Measurements from ENCODE around the gene RCBTB2.
A peak's percentile ranks its signal among the peaks of the same experiment; 100 is the strongest.

The RCBTB2 gene

GRCh38 chr13:48570216-48570828, 37.4 kb upstream of the RCBTB2 start:
- Histone ChIP-seq H3K79me2 (ENCODE audit: insufficient read depth, low read length) (no peaks in the 10 kb centered on the region), H3K9me2 (ENCODE audit: low read depth, low read length) (no peaks in the 10 kb centered on the region), H3K4me1 (ENCODE audit: insufficient read depth, low read length, severe bottlenecking) (peaks cover 66% of the 10 kb centered on the region), H3K9me3 (ENCODE audit: low read length) (no peaks in the 10 kb centered on the region), H3K27ac (ENCODE audit: low read depth, low read length, poor library complexity, severe bottlenecking) (peak overlapping the region; percentile 79), H3K36me3 (ENCODE audit: insufficient read depth, low read length) (no peaks in the 10 kb centered on the region; the same call in 1 of the 2 replicates), H3K4me3 (ENCODE audit: low read depth, low read length, poor library complexity, severe bottlenecking) (no peak overlapping the region), H3F3A (ENCODE audit: insufficient read depth, low read length) (no peaks in the 10 kb centered on the region), H3K9ac (ENCODE audit: low read length) (peak overlapping the region; percentile 12; the same call in 1 of the 2 replicates), H3K27me3 (ENCODE audit: insufficient read depth, low read length) (no peaks in the 10 kb centered on the region), H3K4me2 (ENCODE audit: low read length) (peak overlapping the region; percentile 61; the same call in 1 of the 2 replicates), H2AFZ (ENCODE audit: low read length) (peak overlapping the region; percentile 27; the same call in 1 of the 2 replicates), H4K20me1 (ENCODE audit: insufficient read depth, low read length) (no peaks in the 10 kb centered on the region)
- TF ChIP-seq CTCF (IDR thresholded peaks at IDR 0.05; ENCODE audit: low read length) (no peak), EZH2 (IDR thresholded peaks at IDR 0.05; ENCODE audit: borderline replicate concordance, low read length) (no peak)

- H3K4me3 ChIP-seq (ENCODE audit: low read depth, low read length, poor library complexity, severe bottlenecking), result no peak overlapping the region
- H3K9me3 ChIP-seq (ENCODE audit: low read length), result no peaks in the 10 kb centered on the region
- no peak overlapping the region for H2AFZ ChIP-seq (ENCODE audit: low read length)
Observed at GRCh38 chr13:48569104-48569666, 36.3 kb upstream of the RCBTB2 start.

GRCh38 chr13:48568370-48569103, 35.7 kb upstream of the RCBTB2 start:
- no peak overlapping the region for H3K4me3 ChIP-seq (ENCODE audit: low read depth, low read length, poor library complexity, severe bottlenecking)
- no peaks in the 10 kb centered on the region for H3K27me3 ChIP-seq (ENCODE audit: insufficient read depth, low read length)
- no peak overlapping the region for H3K27ac ChIP-seq (ENCODE audit: low read depth, low read length, poor library complexity, severe bottlenecking)
- peaks cover 64% of the 10 kb centered on the region for H3K4me1 ChIP-seq (ENCODE audit: insufficient read depth, low read length, severe bottlenecking)
- H3K9me3 ChIP-seq (ENCODE audit: low read length), result no peaks in the 10 kb centered on the region
- H3K4me2 ChIP-seq (ENCODE audit: low read length), result no peak overlapping the region
- no peaks in the 10 kb centered on the region for H3K79me2 ChIP-seq (ENCODE audit: insufficient read depth, low read length)
- no peak overlapping the region for H3K9ac ChIP-seq (ENCODE audit: low read length)
- H4K20me1 ChIP-seq (ENCODE audit: insufficient read depth, low read length), result no peaks in the 10 kb centered on the region
- H3F3A ChIP-seq (ENCODE audit: insufficient read depth, low read length), result no peaks in the 10 kb centered on the region
- TF ChIP-seq EZH2 (IDR thresholded peaks at IDR 0.05; ENCODE audit: borderline replicate concordance, low read length), result no peak
- no peak for TF ChIP-seq CTCF (IDR thresholded peaks at IDR 0.05; ENCODE audit: low read length)
- no peaks in the 10 kb centered on the region; the same call in 1 of the 2 replicates for H3K36me3 ChIP-seq (ENCODE audit: insufficient read depth, low read length)
- H3K9me2 ChIP-seq (ENCODE audit: low read depth, low read length), result no peaks in the 10 kb centered on the region
- H2AFZ ChIP-seq (ENCODE audit: low read length), result no peak overlapping the region

More at GRCh38 chr13:48569104-48569666, 36.3 kb upstream of the RCBTB2 start:
- TF ChIP-seq EZH2 (IDR thresholded peaks at IDR 0.05; ENCODE audit: borderline replicate concordance, low read length) (no peak), CTCF (IDR thresholded peaks at IDR 0.05; ENCODE audit: low read length) (no peak)
- Histone ChIP-seq H3K9me2 (ENCODE audit: low read depth, low read length) (no peaks in the 10 kb centered on the region), H3K4me2 (ENCODE audit: low read length) (no peak overlapping the region), H3K27ac (ENCODE audit: low read depth, low read length, poor library complexity, severe bottlenecking) (no peak overlapping the region), H3K79me2 (ENCODE audit: insufficient read depth, low read length) (no peaks in the 10 kb centered on the region), H3K9ac (ENCODE audit: low read length) (no peak overlapping the region), H3K4me1 (ENCODE audit: insufficient read depth, low read length, severe bottlenecking) (peaks cover 64% of the 10 kb centered on the region), H4K20me1 (ENCODE audit: insufficient read depth, low read length) (no peaks in the 10 kb centered on the region), H3K36me3 (ENCODE audit: insufficient read depth, low read length) (no peaks in the 10 kb centered on the region; the same call in 1 of the 2 replicates), H3F3A (ENCODE audit: insufficient read depth, low read length) (no peaks in the 10 kb centered on the region), H3K27me3 (ENCODE audit: insufficient read depth, low read length) (no peaks in the 10 kb centered on the region)

All from OCI-LY1 (cell line).